CD14-positive monocyte (primary cell): ENCODE measurements around the gene NABP1. TPM values are rescaled to one million over a fixed set of nuclear protein-coding genes. Genes with fewer than 3 reads are reported as not detected.
A peak's percentile ranks its signal among the peaks of the same experiment; 100 is the strongest.

Experiments
- DNase-seq, 3 donors: peaks; one replicate each; pipeline ENCODE4 v3.0.0-alpha.2; 2011 to 2022
- H2AFZ ChIP-seq: 2 replicates; pipeline ENCODE4 v1.6.0; 2012; ENCODE audit warnings: mild to moderate bottlenecking, low read depth, low read length, inconsistent platforms; ENCODE audit not compliant: insufficient read depth, poor library complexity, severe bottlenecking
- H3K27ac ChIP-seq, 2 donors: 1 replicate in 1 of 2; 2 replicates in 1 of 2; pipeline ENCODE4 v1.5.1; 2012 to 2013; ENCODE audit warnings: low read length in 2 of 2, control low read depth in 1 of 2, inconsistent platforms in 1 of 2, low read depth in 1 of 2, mild to moderate bottlenecking in 1 of 2
- H3K27me3 ChIP-seq, 2 donors: one replicate each; pipeline versions ENCODE4 v1.6.0 to v1.6.1; 2011 to 2013; ENCODE audit warnings: low read length in 2 of 2; ENCODE audit not compliant: control insufficient read depth in 2 of 2, insufficient read depth in 2 of 2
- H3K36me3 ChIP-seq, 2 donors: replicated peaks in 1 of 2; 1 replicate in 1 of 2; 2 replicates in 1 of 2; pipeline versions ENCODE4 v1.5.1 to v1.6.1; 2012 to 2013; ENCODE audit warnings: low read length in 2 of 2, control low read depth in 1 of 2, inconsistent platforms in 1 of 2, mild to moderate bottlenecking in 1 of 2; ENCODE audit not compliant: insufficient read depth in 2 of 2, control insufficient read depth in 1 of 2
- H3K4me1 ChIP-seq, 2 donors: 1 replicate in 1 of 2; 2 replicates in 1 of 2; pipeline versions ENCODE4 v1.5.1 to v1.6.1; 2012 to 2013; ENCODE audit warnings: low read length in 2 of 2, control low read depth in 1 of 2, inconsistent platforms in 1 of 2, mild to moderate bottlenecking in 1 of 2, moderate library complexity in 1 of 2; ENCODE audit not compliant: insufficient read depth in 2 of 2, control insufficient read depth in 1 of 2
- H3K4me2 ChIP-seq: replicated peaks from 2 replicates; pipeline ENCODE3; 2012; ENCODE audit warnings: low read length, moderate library complexity, mild to moderate bottlenecking; ENCODE audit not compliant: poor library complexity, severe bottlenecking; ENCODE audit errors: extremely low read depth
- H3K4me3 ChIP-seq, 3 experiments: fragments of 200-600 bp in 1 of 3; sonication (generic) in 1 of 3; replicated peaks in 1 of 3; 1 replicate in 2 of 3; 2 replicates in 1 of 3; pipeline ENCODE4 v1.5.1; 2011 to 2013; ENCODE audit warnings: low read length in 3 of 3, mild to moderate bottlenecking in 3 of 3, control low read depth in 2 of 3, low read depth in 2 of 3, inconsistent platforms in 1 of 3, moderate library complexity in 1 of 3
- H3K79me2 ChIP-seq: 2 replicates; pipeline ENCODE4 v1.6.0; 2012; ENCODE audit warnings: mild to moderate bottlenecking, control low read depth, inconsistent platforms, low read length, moderate library complexity; ENCODE audit not compliant: insufficient read depth
- H3K9ac ChIP-seq: 2 replicates; pipeline ENCODE4 v1.6.0; 2017; ENCODE audit warnings: low read length, mild to moderate bottlenecking; ENCODE audit not compliant: insufficient read depth, poor library complexity, severe bottlenecking
- H3K9me3 ChIP-seq, 2 donors: replicated peaks in 1 of 2; 1 replicate in 1 of 2; 2 replicates in 1 of 2; pipeline versions ENCODE4 v1.5.1 to v1.6.1; 2012 to 2013; ENCODE audit warnings: low read length in 2 of 2, control low read depth in 1 of 2; ENCODE audit not compliant: control insufficient read depth in 1 of 2, insufficient read depth in 1 of 2
- H4K20me1 ChIP-seq: 2 replicates; pipeline ENCODE4 v1.6.0; 2012; ENCODE audit warnings: mild to moderate bottlenecking, low read length, control low read depth, moderate library complexity; ENCODE audit not compliant: insufficient read depth
- H3K27ac Mint-ChIP-seq, 7 donors: one replicate each; pipeline ENCODE4 v1.8.0; 2020; ENCODE audit warnings: mild to moderate bottlenecking in 7 of 7, mixed read lengths in 7 of 7, moderate library complexity in 6 of 7, inconsistent platforms in 2 of 7
- H3K27me3 Mint-ChIP-seq, 3 donors: one replicate each; pipeline ENCODE4 v1.8.0; 2021 to 2022; ENCODE audit warnings: low read depth in 3 of 3, mild to moderate bottlenecking in 3 of 3, mixed read lengths in 3 of 3, moderate library complexity in 3 of 3, inconsistent platforms in 1 of 3
- H3K36me3 Mint-ChIP-seq, 2 donors: one replicate each; pipeline ENCODE4 v1.8.0; 2020; ENCODE audit warnings: mixed read lengths in 2 of 2, inconsistent platforms in 1 of 2, mild to moderate bottlenecking in 1 of 2
- H3K4me1 Mint-ChIP-seq: one replicate; pipeline ENCODE4 v1.8.0; 2020; ENCODE audit warnings: mild to moderate bottlenecking, mixed read lengths
- H3K4me3 Mint-ChIP-seq, 2 donors: one replicate each; pipeline ENCODE4 v1.8.0; 2020; ENCODE audit warnings: mild to moderate bottlenecking in 2 of 2, mixed read lengths in 2 of 2, moderate library complexity in 1 of 2
- H3K9me3 Mint-ChIP-seq, 7 donors: one replicate each; pipeline ENCODE4 v1.8.0; 2020 to 2022; ENCODE audit warnings: mixed read lengths in 7 of 7, mild to moderate bottlenecking in 6 of 7, moderate library complexity in 6 of 7, inconsistent platforms in 2 of 7
- CTCF ChIP-seq: fragments of 200-600 bp; IDR thresholded peaks from one replicate; pipeline ENCODE4 v1.8.0; 2022; ENCODE audit warnings: antibody characterized with exemption, mild to moderate bottlenecking
- WGBS: methylation state at CpG from one replicate; pipeline ENCODE4 v1.1.5; 2013; ENCODE audit warnings: missing lambda C conversion rate; ENCODE audit not compliant: insufficient coverage; 5-methylcytosine and 5-hydroxymethylcytosine counted together
- intact Hi-C, 2 donors: fragments of 100-400 bp; cut with micrococcal nuclease; formaldehyde crosslinking; loops; one replicate each; pipeline versions ENCODE4 v1.15.0 to v1.15.1; 2023
- polyA plus RNA-seq, 3 donors: library from polyadenylated mRNA; depleted of rRNA in 1 of 3; unstranded in 2 of 3; stranded (reverse) in 1 of 3; fragments of 300-500 nt in 2 of 3; fragments of >200 nt in 1 of 3; fragmentation: Illumina TruSeq in 2 of 3; gene quantifications; 1 replicate in 2 of 3; 2 replicates in 1 of 3; pipeline ENCODE4 v1.2.3, GENCODE V29; 2012 to 2021

Gene NABP1
- polyA plus RNA-seq, 3 donors = 8.0 to 20.7 (median 13.3) TPM

- peak overlapping the region in 6 of 7 donors; percentile 35 to 88 (median 78) for H3K27ac Mint-ChIP-seq
- 50% methylated on average over 2 of the region's 3 CpGs for WGBS
- no peak overlapping the region for H3K4me2 ChIP-seq
These were observed 26.8 kb upstream of the NABP1 start for GRCh38 chr2:191650896-191651773.

More at GRCh38 chr2:191650896-191651773, 26.8 kb upstream of the NABP1 start:
- peaks cover 13 to 18% of the 10 kb centered on the region in 2 donors for H3K4me1 ChIP-seq
- intact Hi-C loops = no loop called here
- Mint-ChIP-seq H3K9me3 (peaks cover 0 to 4% (median 3%) of the 10 kb centered on the region in 7 donors), H3K36me3 (peaks cover 0 to 1% of the 10 kb centered on the region in 2 donors), H3K4me3 (no peak overlapping the region), H3K4me1 (peaks cover 20% of the 10 kb centered on the region), H3K27me3 (peaks cover 0 to 2% (median 0%) of the 10 kb centered on the region in 3 donors)
- H3K36me3 ChIP-seq = no peaks in the 10 kb centered on the region
- no peaks in the 10 kb centered on the region for H3K9me3 ChIP-seq
- H4K20me1 ChIP-seq = no peaks in the 10 kb centered on the region
- H2AFZ ChIP-seq = peak overlapping the region; percentile 55
- H3K4me3 ChIP-seq = no peak overlapping the region
- peak; percentile 24 to 85 (median 44) for DNase-seq
- no peak overlapping the region for H3K9ac ChIP-seq
- H3K27me3 ChIP-seq = no peaks in the 10 kb centered on the region
- H3K27ac ChIP-seq = peak overlapping the region in 1 of 2 donors; percentile 46
- TF ChIP-seq CTCF = no peak
- H3K79me2 ChIP-seq = no peaks in the 10 kb centered on the region
